Lower lobe of right lung (tissue), 2 donors: Measurements from ENCODE around the gene KLB. TPM values are rescaled to one million over a fixed set of nuclear protein-coding genes. Genes with fewer than 3 reads are reported as not detected.

Source experiments
- ATAC-seq, 2 donors: fragments of 200-7000 bp; cut with Tn5 transposase; one replicate each; pipeline ENCODE4 v1.9.1; 2020 to 2022; ENCODE audit warnings: mild to moderate bottlenecking in 2 of 2, moderate library complexity in 2 of 2
- DNase-seq: peaks from one replicate; pipeline ENCODE4 v3.0.0-alpha.2; 2020
- H3K27ac ChIP-seq: fragments of 200-600 bp; one replicate; pipeline ENCODE4 v1.8.0; 2022
- H3K27me3 ChIP-seq: fragments of 200-600 bp; one replicate; pipeline ENCODE4 v1.8.0; 2022; ENCODE audit warnings: low read depth
- H3K36me3 ChIP-seq: fragments of 200-600 bp; one replicate; pipeline ENCODE4 v1.8.0; 2022; ENCODE audit warnings: mild to moderate bottlenecking
- H3K4me1 ChIP-seq: fragments of 200-600 bp; one replicate; pipeline ENCODE4 v1.8.0; 2022
- H3K4me3 ChIP-seq: fragments of 200-600 bp; one replicate; pipeline ENCODE4 v1.8.0; 2022; ENCODE audit warnings: mild to moderate bottlenecking
- H3K9me3 ChIP-seq: fragments of 200-600 bp; one replicate; pipeline ENCODE4 v1.8.0; 2022
- CTCF ChIP-seq: fragments of 200-600 bp; IDR thresholded peaks from one replicate; pipeline ENCODE4 v1.8.0; 2022; ENCODE audit warnings: antibody characterized with exemption, mild to moderate bottlenecking
- intact Hi-C: fragments of 100-400 bp; cut with DNase I; formaldehyde crosslinking; loops from one replicate; pipeline ENCODE4 v1.11.0; 2022
- total RNA-seq: library from RNA; stranded (reverse); fragmentation: NEBNext Ultra II Directional; extraction: Animal tissue kit (Norgen Biotek cat#: 25700); gene quantifications from one replicate; pipeline ENCODE4 v1.2.1, GENCODE V29; 2021
- donor health status: DM: no; HTN: yes; CAD: no; lungs with severe emphysema.

KLB gene
- total RNA-seq, 1 donor from 2014 or later = 1.0 TPM

GRCh38 chr4:39427520-39428114 lies 20.9 kb downstream of the KLB start:
- Histone ChIP-seq H3K4me3 (no peak overlapping the region), H3K4me1 (no peaks in the 10 kb centered on the region), H3K36me3 (no peaks in the 10 kb centered on the region), H3K9me3 (no peaks in the 10 kb centered on the region), H3K27ac (no peak overlapping the region), H3K27me3 (no peaks in the 10 kb centered on the region)
- TF ChIP-seq CTCF = no peak
- intact Hi-C loops = no loop called here
- no peak for DNase-seq
- peak in 1 of 2 donors; percentile 70 for ATAC-seq

- no peaks in the 10 kb centered on the region for H3K4me1 ChIP-seq
- no peak overlapping the region for H3K4me3 ChIP-seq
- H3K27ac ChIP-seq = no peak overlapping the region
- H3K27me3 ChIP-seq = no peaks in the 10 kb centered on the region
- no peak for ATAC-seq
- H3K36me3 ChIP-seq = no peaks in the 10 kb centered on the region
- no peaks in the 10 kb centered on the region for H3K9me3 ChIP-seq
- DNase-seq = no peak
- intact Hi-C loops = no loop called here
- TF ChIP-seq CTCF = no peak
Measured at GRCh38 chr4:39429476-39430334, 23.0 kb downstream of the KLB start.

- Histone ChIP-seq H3K4me3 (no peak overlapping the region), H3K27me3 (no peaks in the 10 kb centered on the region), H3K9me3 (no peaks in the 10 kb centered on the region), H3K36me3 (no peaks in the 10 kb centered on the region), H3K4me1 (no peaks in the 10 kb centered on the region), H3K27ac (no peak overlapping the region)
- ATAC-seq = no peak
- DNase-seq = no peak
- TF ChIP-seq CTCF = no peak
- intact Hi-C loops = no loop called here
Measured at GRCh38 chr4:39433878-39434492, 27.3 kb downstream of the KLB start.

GRCh38 chr4:39435659-39436563 lies 29.2 kb downstream of the KLB start:
- H3K4me3 ChIP-seq = no peak overlapping the region
- peak; percentile 9 for TF ChIP-seq CTCF
- no peak overlapping the region for H3K27ac ChIP-seq
- no peaks in the 10 kb centered on the region for H3K9me3 ChIP-seq
- intact Hi-C loops = no loop called here
- H3K36me3 ChIP-seq = no peaks in the 10 kb centered on the region
- no peaks in the 10 kb centered on the region for H3K4me1 ChIP-seq
- ATAC-seq = no peak
- no peak for DNase-seq
- H3K27me3 ChIP-seq = no peaks in the 10 kb centered on the region

GRCh38 chr4:39441593-39441992 lies 34.9 kb downstream of the KLB start:
- H3K36me3 ChIP-seq = no peaks in the 10 kb centered on the region
- no peak overlapping the region for H3K27ac ChIP-seq
- TF ChIP-seq CTCF = no peak
- intact Hi-C loops = no loop called here
- DNase-seq = no peak
- no peak overlapping the region for H3K4me3 ChIP-seq
- no peaks in the 10 kb centered on the region for H3K9me3 ChIP-seq
- no peaks in the 10 kb centered on the region for H3K27me3 ChIP-seq
- no peak for ATAC-seq
- H3K4me1 ChIP-seq = peaks cover 2% of the 10 kb centered on the region
